ENCODE data around the gene NTSR1.

GRCh38 chr20:62723768-62724450, 15.3 kb downstream of the NTSR1 start:
- no peak for TF ChIP-seq CTCF (IDR thresholded peaks at IDR 0.05; ENCODE audit: low read depth, low read length, poor library complexity, severe bottlenecking)
- no peak for TF ChIP-seq EZH2phosphoT487 (IDR thresholded peaks at IDR 0.05; ENCODE audit: borderline replicate concordance, low read length)

All from DOHH2 (cell line).